ENCODE data around the gene OTUB1. TPM values are rescaled to one million over a fixed set of nuclear protein-coding genes. Genes with fewer than 3 reads are reported as not detected.

Gene OTUB1
- total and polyA plus RNA-seq, 2 donors (not counting 1 experiment from before 2014, with no cell fraction given), result 78.2 to 119 TPM

- peaks cover 10% of the 10 kb centered on the region for H4K20me1 ChIP-seq (ENCODE audit: control insufficient read depth, insufficient read depth, low read length, poor library complexity, severe bottlenecking)
- WGBS (ENCODE audit: insufficient coverage), result 76% methylated on average over 17 of the region's 23 CpGs
- peaks cover 29% of the 10 kb centered on the region for H3K27me3 Mint-ChIP-seq
Measured at GRCh38 chr11:64003807-64004589, 17.8 kb downstream of the OTUB1 start.

More at GRCh38 chr11:64003807-64004589, 17.8 kb downstream of the OTUB1 start:
- no peak for TF ChIP-seq EZH2 (IDR thresholded peaks at IDR 0.05; ENCODE audit: borderline replicate concordance, insufficient read depth, low read depth, low read length, poor library complexity, severe bottlenecking)
- no peak for TF ChIP-seq CTCF (IDR thresholded peaks at IDR 0.05)
- Mint-ChIP-seq H3K9me3 (ENCODE audit: insufficient read depth) (no peaks in the 10 kb centered on the region), H3K4me3 (no peak overlapping the region), H3K27ac (no peak overlapping the region), H3K4me1 (peaks cover 17% of the 10 kb centered on the region)
- Histone ChIP-seq H3K4me2 (replicated peaks; ENCODE audit: low read depth, low read length, poor library complexity, severe bottlenecking) (no peak overlapping the region), H3K4me1 (ENCODE audit: control insufficient read depth in 2 of 2, insufficient read depth in 2 of 2, low read length in 2 of 2) (peaks cover 32 to 34% of the 10 kb centered on the region in 2 donors), H3K27ac (ENCODE audit: low read length in 2 of 2) (no peak overlapping the region), H3K9ac (ENCODE audit: low read length) (no peak overlapping the region), H3K9me3 (ENCODE audit: control extremely low read depth in 1 of 3, control insufficient read depth in 2 of 3, insufficient read depth in 1 of 3, low read length in 2 of 3) (peaks cover 0 to 12% (median 0%) of the 10 kb centered on the region in 3 donors), H3K4me3 (ENCODE audit: control extremely low read depth in 1 of 5, extremely low read depth in 1 of 5, insufficient read depth in 1 of 5, low read depth in 2 of 5, low read length in 4 of 5) (no peak overlapping the region), H3K27me3 (replicated peaks in 1 of 4; ENCODE audit: control extremely low read depth in 1 of 4, control insufficient read depth in 3 of 4, insufficient read depth in 4 of 4, low read length in 3 of 4) (peaks cover 0 to 42% (median 18%) of the 10 kb centered on the region in 4 experiments), H3K36me3 (replicated peaks in 1 of 2; ENCODE audit: control extremely low read depth in 1 of 2, control insufficient read depth in 1 of 2, extremely low read depth in 1 of 2, insufficient read depth in 2 of 2, low read length in 1 of 2) (no peaks in the 10 kb centered on the region), H3K79me2 (ENCODE audit: control insufficient read depth, insufficient read depth, low read length) (no peaks in the 10 kb centered on the region), H2AFZ (ENCODE audit: insufficient read depth, low read depth, low read length, poor library complexity, severe bottlenecking) (no peak overlapping the region)
- intact Hi-C loops (cut with micrococcal nuclease), result no loop called here
- no peak for DNase-seq
- ChIA-PET CTCF (interaction anchor here (1.1 kb wide), 1 partner anchor 30 kb away, joined by 3 read pairs; no protein-coding TSS in a partner anchor), POLR2A (no interaction called here)
- ATAC-seq (ENCODE audit: low read depth), result no peak
